ENCODE data around the gene KIF20A. TPM values are rescaled to one million over a fixed set of nuclear protein-coding genes. Genes with fewer than 3 reads are reported as not detected.
A peak's percentile ranks its signal among the peaks of the same experiment; 100 is the strongest.
"Not testable (repeated sequence)": the region's sequence is repeated elsewhere in the genome, so short reads cannot be mapped to it uniquely, and the experiment has no call there.

KIF20A gene
- 10 to 100 TPM; 39.9 to 50.4 TPM for total RNA-seq

DNA sequence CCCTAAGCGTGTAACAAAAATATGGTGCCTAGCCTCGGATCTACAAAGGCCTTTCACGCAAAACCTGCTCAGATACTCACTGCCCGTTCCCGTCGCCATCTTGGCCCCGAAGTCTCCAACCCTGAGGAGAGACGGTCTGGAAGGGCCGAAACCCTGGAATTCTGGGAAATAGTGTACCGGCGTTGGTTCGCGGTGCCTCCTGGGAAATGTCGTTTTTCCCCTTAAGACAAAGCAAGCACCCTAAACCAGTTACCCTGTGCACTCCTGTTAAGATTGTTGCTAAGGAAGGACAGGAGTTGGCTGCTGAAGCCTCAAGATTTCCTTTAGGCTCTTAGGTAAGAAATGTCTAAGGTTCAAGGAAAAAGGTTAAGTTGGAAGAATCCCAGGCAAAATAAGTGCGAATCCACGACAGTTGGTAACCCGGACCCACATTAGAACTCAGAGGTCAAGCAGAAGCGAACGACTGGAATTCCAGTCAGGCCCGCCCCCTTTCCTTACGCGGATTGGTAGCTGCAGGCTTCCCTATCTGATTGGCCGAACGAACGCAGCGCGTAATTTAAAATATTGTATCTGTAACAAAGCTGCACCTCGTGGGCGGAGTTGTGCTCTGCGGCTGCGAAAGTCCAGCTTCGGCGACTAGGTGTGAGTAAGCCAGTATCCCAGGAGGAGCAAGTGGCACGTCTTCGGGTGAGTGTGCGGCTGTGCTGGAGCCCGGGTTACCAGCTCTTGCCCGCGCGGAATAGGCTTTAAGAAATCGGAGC, at the start of gene KIF20A, which contains the start of gene BRD8:
KIF20A (plus strand) TSS at position 597 of the 761 bp plus-strand sequence. CDS start 569 bp downstream, outside the sequence.
BRD8 (minus strand) TSS at position 115 of the 761 bp plus-strand sequence; CDS start at position 99, 16 bp downstream.
- Mint-ChIP-seq H3K36me3 (ENCODE audit: insufficient read depth in 2 of 2) (peaks cover 8 to 13% of the 10 kb centered on the region in 2 donors), H3K4me1 (ENCODE audit: low read depth) (peaks cover 23% of the 10 kb centered on the region), H3K9me3 (no peaks in the 10 kb centered on the region), H3K27ac (no peak within 1 kb of the TSS), H3K27me3 (ENCODE audit: low read depth) (no peaks in the 10 kb centered on the region), H3K4me3 (no peak within 1 kb of the TSS)
- DNase-seq (peak; percentile 91 to 94), ATAC-seq (replicated peaks in 1 of 2) (peak; percentile 89 to 91)

DNA sequence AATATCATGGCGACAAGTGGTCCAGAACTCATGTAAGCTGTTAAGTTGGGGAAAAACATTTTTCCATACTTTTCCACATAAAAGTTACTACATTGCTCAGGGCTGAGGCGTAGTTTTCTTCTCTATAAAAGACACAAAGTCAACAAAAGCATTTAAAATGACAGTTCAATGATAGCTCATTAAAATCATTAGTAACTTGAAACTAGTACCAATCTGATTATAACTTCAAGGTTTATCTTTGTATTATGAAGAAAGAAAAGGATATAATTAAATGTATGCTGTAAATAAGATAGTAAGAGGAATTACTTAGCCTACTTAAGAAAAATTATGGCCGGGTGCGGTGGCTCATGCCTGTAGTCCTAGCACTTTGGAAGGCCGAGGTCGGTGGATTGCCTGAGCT, 49.6 kb upstream of the KIF20A start:
- DNase-seq (no peak), ATAC-seq (replicated peaks in 1 of 2) (no peak)
- Mint-ChIP-seq H3K27me3 (ENCODE audit: low read depth) (peaks cover 20% of the 10 kb centered on the region), H3K4me1 (ENCODE audit: low read depth) (peaks cover 10% of the 10 kb centered on the region), H3K9me3 (no peaks in the 10 kb centered on the region), H3K36me3 (ENCODE audit: insufficient read depth in 2 of 2) (no peaks in the 10 kb centered on the region), H3K4me3 (no peak overlapping the region), H3K27ac (no peak overlapping the region)

DNA sequence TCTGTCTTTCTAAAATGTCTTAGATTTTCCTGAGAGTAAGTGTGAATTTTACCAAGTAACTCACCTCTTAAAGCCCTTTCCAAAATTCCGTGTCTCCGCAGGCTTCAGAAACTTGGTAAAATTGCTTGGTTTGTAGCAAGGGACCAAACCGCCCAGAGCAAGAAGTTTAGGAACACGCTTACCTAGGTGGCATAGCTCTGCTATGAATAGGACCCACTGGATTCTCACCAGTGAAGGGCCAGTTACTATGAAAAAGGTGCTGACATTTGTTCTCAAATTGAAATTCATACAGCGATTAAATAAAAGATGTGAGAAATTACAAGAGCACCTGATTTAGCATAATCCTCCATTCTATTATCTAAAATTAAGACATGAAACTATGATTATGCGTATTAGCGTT, 46.4 kb upstream of the KIF20A start:
- DNase-seq (no peak), ATAC-seq (replicated peaks in 1 of 2) (no peak)
- no peaks in the 10 kb centered on the region for H3K36me3 Mint-ChIP-seq (ENCODE audit: insufficient read depth in 2 of 2)
- no peaks in the 10 kb centered on the region for H3K9me3 Mint-ChIP-seq
- peaks cover 10% of the 10 kb centered on the region for H3K4me1 Mint-ChIP-seq (ENCODE audit: low read depth)
- peak overlapping the region in 1 of 2 donors; percentile 93 for H3K4me3 Mint-ChIP-seq
- no peak overlapping the region for H3K27ac Mint-ChIP-seq
- peaks cover 15% of the 10 kb centered on the region for H3K27me3 Mint-ChIP-seq (ENCODE audit: low read depth)

DNA sequence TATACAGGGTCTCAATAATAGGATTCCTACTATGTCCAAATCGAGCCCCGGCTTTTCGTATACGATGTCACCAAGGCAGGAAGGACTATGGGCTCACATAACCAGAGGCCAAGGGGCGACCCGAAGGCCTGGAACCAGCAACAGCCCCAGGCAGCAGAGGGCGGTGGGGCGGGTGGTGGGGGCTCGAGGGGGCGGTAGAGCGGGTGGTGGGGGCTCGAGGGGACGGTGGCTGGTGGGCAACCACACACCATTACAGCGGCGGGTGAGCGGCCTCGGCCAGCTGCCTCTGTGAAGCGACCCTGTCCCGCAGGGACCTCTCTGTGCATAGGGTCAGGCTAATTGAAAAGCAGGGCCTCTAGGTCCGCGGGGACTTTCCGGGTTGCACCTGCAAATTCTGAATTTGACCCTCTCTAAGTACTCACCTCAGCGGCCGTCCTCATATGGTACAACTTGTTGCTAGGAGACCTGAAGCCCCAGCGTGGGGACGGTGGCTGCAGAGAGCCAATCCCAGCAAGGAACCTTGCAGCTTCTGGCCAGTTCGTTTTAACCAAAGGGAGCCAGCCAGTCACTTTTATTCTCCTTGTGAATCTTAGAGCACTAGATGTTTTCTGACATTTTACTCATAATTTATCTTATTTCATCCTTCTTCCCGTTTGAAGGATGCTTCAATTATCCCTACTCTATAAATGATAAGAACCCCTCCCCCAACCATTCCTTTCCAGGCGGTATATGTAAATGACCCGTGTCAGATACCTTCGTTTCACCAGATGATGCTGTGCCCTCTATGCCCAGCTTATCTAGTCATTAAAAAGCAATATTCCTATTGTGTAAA, 39.7 kb upstream of the KIF20A start, which contains the start of gene NME5:
NME5 (minus strand) TSS at position 480 of the 832 bp plus-strand sequence. CDS start 648 bp downstream, outside the sequence.
- Mint-ChIP-seq H3K9me3 (no peaks in the 10 kb centered on the region), H3K36me3 (ENCODE audit: insufficient read depth in 2 of 2) (no peaks in the 10 kb centered on the region), H3K27me3 (ENCODE audit: low read depth) (no peaks in the 10 kb centered on the region), H3K4me1 (ENCODE audit: low read depth) (peaks cover 7% of the 10 kb centered on the region), H3K4me3 (peak within 1 kb of the TSS in 1 of 2 donors; percentile 36), H3K27ac (no peak within 1 kb of the TSS)
- DNase-seq (peak; percentile 2 to 25), ATAC-seq (replicated peaks in 1 of 2) (peak; percentile 23 to 51)

DNA sequence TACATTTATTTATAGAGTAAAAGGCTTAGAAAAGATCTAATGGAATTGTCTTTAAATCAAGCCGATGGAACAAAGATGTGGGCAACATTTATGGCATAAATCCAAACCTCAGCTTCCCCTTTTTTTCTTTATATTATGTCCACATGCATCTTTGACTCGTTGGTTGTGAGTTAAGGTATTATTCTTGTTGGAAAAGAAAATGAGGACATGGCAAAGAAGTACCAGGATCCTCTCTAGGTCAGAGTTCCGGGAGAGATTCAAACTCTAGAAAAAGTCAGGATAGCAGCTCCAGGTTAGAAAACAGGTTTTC, 39.2 kb upstream of the KIF20A start:
- H3K9me3 Mint-ChIP-seq, result no peaks in the 10 kb centered on the region
- H3K36me3 Mint-ChIP-seq (ENCODE audit: insufficient read depth in 2 of 2), result no peaks in the 10 kb centered on the region
- no peak for DNase-seq
- H3K4me1 Mint-ChIP-seq (ENCODE audit: low read depth), result peaks cover 7% of the 10 kb centered on the region
- no peak overlapping the region for H3K4me3 Mint-ChIP-seq
- H3K27me3 Mint-ChIP-seq (ENCODE audit: low read depth), result no peaks in the 10 kb centered on the region
- ATAC-seq (replicated peaks in 1 of 2), result no peak
- H3K27ac Mint-ChIP-seq, result no peak overlapping the region

DNA sequence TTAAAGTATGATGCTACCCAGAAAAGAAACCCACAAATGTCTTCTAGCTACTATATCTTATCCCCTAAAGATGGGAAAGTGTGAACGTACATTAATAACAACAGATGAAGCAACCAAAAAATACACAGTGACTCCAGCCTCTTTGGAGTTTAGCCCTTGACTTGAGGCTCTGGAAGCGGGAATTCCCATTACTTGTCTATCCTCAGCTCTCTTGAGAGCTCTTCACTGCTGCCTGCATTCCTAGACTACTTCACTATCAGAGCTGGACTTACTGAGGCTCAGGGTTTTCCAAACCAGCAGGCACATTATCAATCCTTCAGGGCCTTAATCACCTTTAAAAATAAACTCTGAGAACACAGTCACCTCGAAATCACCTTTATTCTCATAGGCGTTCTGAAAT, 38.6 kb upstream of the KIF20A start:
- Mint-ChIP-seq H3K27ac (no peak overlapping the region), H3K4me1 (ENCODE audit: low read depth) (peaks cover 7% of the 10 kb centered on the region), H3K36me3 (ENCODE audit: insufficient read depth in 2 of 2) (no peaks in the 10 kb centered on the region), H3K27me3 (ENCODE audit: low read depth) (no peaks in the 10 kb centered on the region), H3K9me3 (no peaks in the 10 kb centered on the region), H3K4me3 (no peak overlapping the region)
- ATAC-seq (replicated peaks in 1 of 2) (no peak), DNase-seq (no peak)

DNA sequence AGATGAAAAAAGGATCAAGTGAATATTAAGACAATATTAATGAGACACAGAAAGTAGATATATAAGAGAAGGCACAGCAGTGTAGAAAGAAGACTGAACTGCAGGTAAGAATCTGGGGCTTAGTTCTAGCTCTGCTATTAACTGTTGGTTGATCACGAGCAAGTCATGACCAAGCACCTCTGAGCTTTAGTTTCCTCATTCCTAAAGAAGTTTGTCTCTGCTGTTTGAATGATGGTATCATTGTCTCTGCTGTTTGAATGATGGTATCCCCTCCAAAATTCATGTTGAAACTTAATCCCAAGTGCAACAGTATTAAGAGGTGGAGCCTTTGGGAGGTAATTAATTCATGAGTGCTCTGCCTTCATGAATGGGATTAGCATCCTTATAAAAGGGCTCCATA, 37.2 kb upstream of the KIF20A start:
- Mint-ChIP-seq H3K36me3 (ENCODE audit: insufficient read depth in 2 of 2) (no peaks in the 10 kb centered on the region), H3K4me1 (ENCODE audit: low read depth) (peaks cover 7% of the 10 kb centered on the region), H3K27ac (no peak overlapping the region), H3K9me3 (no peaks in the 10 kb centered on the region), H3K4me3 (no peak overlapping the region), H3K27me3 (ENCODE audit: low read depth) (no peaks in the 10 kb centered on the region)
- DNase-seq, result no peak
- no peak for ATAC-seq (replicated peaks in 1 of 2)

DNA sequence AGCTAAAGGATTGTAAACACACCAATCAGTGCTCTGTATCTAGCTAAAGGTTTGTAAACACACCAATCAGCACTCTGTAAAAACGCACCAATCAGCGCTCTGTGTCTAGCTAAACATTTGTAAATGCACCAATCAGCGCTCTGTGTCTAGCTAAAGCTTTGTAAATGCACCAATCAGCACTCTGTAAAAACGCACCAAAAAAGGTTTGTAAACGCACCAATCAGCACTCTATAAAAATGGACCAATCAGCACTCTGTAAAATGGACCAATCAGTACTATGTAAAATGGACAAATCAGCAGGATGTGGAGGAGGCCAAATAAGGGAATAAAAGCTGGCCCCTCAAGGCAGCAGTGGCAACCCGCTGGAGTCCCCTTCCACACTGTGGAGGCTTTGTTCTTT, 35.3 kb upstream of the KIF20A start:
- H3K9me3 Mint-ChIP-seq; ATAC-seq (replicated peaks in 1 of 2); H3K4me1 Mint-ChIP-seq (ENCODE audit: low read depth); DNase-seq; H3K27ac Mint-ChIP-seq; H3K4me3 Mint-ChIP-seq; H3K27me3 Mint-ChIP-seq (ENCODE audit: low read depth); H3K36me3 Mint-ChIP-seq (ENCODE audit: insufficient read depth in 2 of 2): not testable (repeated sequence)

DNA sequence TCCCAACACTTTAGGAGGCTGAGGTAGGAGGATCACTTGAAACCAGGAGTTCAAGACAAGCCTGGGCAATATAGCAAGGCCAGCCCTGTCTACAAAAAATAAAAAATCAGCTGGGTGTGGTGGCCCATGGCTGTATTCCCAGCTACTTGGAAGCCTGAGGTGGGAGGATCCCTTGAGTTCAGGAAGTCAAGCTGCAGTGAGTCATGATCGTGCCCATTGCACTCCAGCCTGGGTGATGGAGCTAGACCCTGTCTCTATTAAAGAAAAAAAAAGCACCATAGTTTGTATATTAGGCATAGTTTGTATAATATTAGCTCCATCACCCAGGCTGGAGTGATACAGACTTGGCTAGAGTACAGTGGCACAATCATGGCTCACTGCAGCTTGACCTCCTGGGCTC, 30.1 kb upstream of the KIF20A start:
- H3K4me3 Mint-ChIP-seq, result no peak overlapping the region
- no peaks in the 10 kb centered on the region for H3K4me1 Mint-ChIP-seq (ENCODE audit: low read depth)
- no peaks in the 10 kb centered on the region for H3K9me3 Mint-ChIP-seq
- no peaks in the 10 kb centered on the region for H3K36me3 Mint-ChIP-seq (ENCODE audit: insufficient read depth in 2 of 2)
- DNase-seq (no peak), ATAC-seq (replicated peaks in 1 of 2) (no peak)
- H3K27me3 Mint-ChIP-seq (ENCODE audit: low read depth), result no peaks in the 10 kb centered on the region
- no peak overlapping the region for H3K27ac Mint-ChIP-seq

DNA sequence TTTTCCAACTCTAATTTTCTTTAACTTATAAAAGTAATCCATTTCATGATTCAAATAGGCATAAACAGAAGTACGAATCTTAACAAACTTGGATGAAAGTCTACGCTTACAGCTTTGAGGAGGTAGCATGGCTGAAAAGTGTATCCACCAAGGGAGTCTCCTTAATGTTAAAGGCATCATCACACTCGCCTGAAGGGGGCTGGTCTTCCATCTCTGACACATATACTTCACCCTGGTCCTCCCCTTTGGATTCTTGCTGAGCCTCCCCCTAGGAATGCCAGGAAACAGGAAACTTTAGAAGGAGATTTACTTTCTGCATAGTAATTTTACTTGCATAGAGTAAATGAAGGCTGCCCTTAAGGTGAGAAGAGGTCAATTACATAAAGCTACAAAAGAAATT, 29.4 kb upstream of the KIF20A start:
- Mint-ChIP-seq H3K27ac (no peak overlapping the region), H3K27me3 (ENCODE audit: low read depth) (no peaks in the 10 kb centered on the region), H3K36me3 (ENCODE audit: insufficient read depth in 2 of 2) (no peaks in the 10 kb centered on the region), H3K4me3 (no peak overlapping the region), H3K9me3 (no peaks in the 10 kb centered on the region), H3K4me1 (ENCODE audit: low read depth) (no peaks in the 10 kb centered on the region)
- no peak for ATAC-seq (replicated peaks in 1 of 2)
- DNase-seq, result no peak

DNA sequence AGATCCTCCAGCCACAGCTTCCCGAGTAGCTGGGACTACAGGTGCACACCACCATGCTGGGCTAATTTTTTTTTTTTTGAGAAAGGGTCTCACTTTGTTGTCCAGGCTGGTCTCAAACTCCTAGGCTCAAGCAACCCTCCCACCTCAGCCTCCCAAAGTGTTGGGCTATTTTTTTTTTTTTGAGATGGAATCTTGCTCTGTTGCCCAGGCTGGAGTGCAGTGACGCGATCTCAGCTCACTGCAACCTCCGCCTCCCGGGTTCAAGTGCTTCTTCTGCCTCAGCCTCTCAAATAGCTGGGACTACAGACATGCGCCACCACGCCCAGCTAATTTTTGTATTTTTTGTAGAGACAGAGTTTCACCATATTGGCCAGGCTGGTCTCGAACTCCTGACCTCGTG, 22.9 kb upstream of the KIF20A start:
- not testable (repeated sequence) for DNase-seq; H3K27me3 Mint-ChIP-seq (ENCODE audit: low read depth); ATAC-seq (replicated peaks in 1 of 2); H3K27ac Mint-ChIP-seq; H3K9me3 Mint-ChIP-seq; H3K4me3 Mint-ChIP-seq; H3K4me1 Mint-ChIP-seq (ENCODE audit: low read depth)
- H3K36me3 Mint-ChIP-seq (ENCODE audit: insufficient read depth in 2 of 2), result peaks cover 7 to 27% of the 10 kb centered on the region in 2 donors

DNA sequence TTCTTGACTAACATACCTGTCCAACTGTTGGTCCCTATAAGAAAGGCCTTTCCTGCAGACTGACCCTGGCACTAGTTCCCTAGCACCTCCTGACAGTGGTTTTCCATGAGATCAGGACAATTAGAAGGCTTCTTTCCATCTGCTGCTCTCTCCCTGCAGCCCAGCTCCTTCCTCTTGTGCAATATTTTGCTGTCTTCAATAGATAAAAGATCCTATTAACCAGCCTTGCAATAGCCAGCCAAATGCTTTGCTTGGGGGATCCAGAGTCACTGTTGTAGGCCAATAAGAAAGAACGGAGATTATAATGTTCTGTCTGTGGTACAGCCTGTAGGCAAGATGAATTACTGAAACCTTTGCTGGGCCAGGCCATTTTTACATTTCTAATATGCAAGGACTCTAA, 21.3 kb upstream of the KIF20A start:
- H3K27ac Mint-ChIP-seq, result no peak overlapping the region
- H3K27me3 Mint-ChIP-seq (ENCODE audit: low read depth), result no peaks in the 10 kb centered on the region
- no peaks in the 10 kb centered on the region for H3K9me3 Mint-ChIP-seq
- no peak overlapping the region for H3K4me3 Mint-ChIP-seq
- H3K4me1 Mint-ChIP-seq (ENCODE audit: low read depth), result no peaks in the 10 kb centered on the region
- peaks cover 7 to 28% of the 10 kb centered on the region in 2 donors for H3K36me3 Mint-ChIP-seq (ENCODE audit: insufficient read depth in 2 of 2)
- ATAC-seq (replicated peaks in 1 of 2) (no peak), DNase-seq (no peak)

DNA sequence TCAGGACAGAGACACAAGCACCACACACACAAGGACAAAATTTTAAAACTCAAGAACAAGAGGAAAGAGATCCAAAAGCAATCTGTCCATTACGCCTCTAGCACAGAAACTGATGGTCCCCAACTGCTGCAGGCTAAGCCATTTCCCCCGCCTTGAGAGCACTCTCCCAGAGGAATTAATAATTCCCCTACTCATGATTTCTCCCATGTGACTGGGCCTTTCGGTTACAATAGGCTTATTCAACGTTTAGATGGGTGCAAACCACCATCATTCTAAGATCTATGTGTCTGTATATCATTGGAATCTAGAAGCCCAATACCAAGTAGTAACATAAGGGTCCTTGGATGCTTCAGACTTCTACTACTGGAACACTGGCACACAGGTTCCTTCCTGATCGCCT, 19.2 kb upstream of the KIF20A start:
- Mint-ChIP-seq H3K27ac (no peak overlapping the region), H3K36me3 (ENCODE audit: insufficient read depth in 2 of 2) (peaks cover 19 to 42% of the 10 kb centered on the region in 2 donors), H3K4me1 (ENCODE audit: low read depth) (no peaks in the 10 kb centered on the region), H3K27me3 (ENCODE audit: low read depth) (no peaks in the 10 kb centered on the region), H3K9me3 (no peaks in the 10 kb centered on the region), H3K4me3 (no peak overlapping the region)
- ATAC-seq (replicated peaks in 1 of 2) (no peak), DNase-seq (no peak)

Data from activated T-cell treated with anti-CD3 and anti-CD28 coated beads, Interleukin-2, amount 50 U/mL, for 72 hours (primary cell).